A549 (cell line): ENCODE measurements around the gene UIMC1. TPM values are rescaled to one million over a fixed set of nuclear protein-coding genes. Genes with fewer than 3 reads are reported as not detected.

Experiments
- ATAC-seq, 2 experiments: fragments of 200-7000 bp in 1 of 2; fragments of >200 bp in 1 of 2; cut with Nextera tagmentation in 1 of 2; cut with Tn5 transposase in 1 of 2; 3 replicates each; pipeline versions ENCODE4 v1.8.0 to v1.9.1; 2018 to 2020; ENCODE audit warnings: mild to moderate bottlenecking in 1 of 2, moderate library complexity in 1 of 2
- CTCF ChIA-PET: fragments of 300-600 bp; sonication (Branson Sonifier 250); formaldehyde crosslinking; extraction: SDS; loops from one replicate; lab custom pipeline; 2021; ENCODE audit warnings: antibody characterized with exemption, inconsistent platforms; lab: Yijun Ruan, JAX
- POLR2A ChIA-PET: fragments of 350-600 bp; formaldehyde crosslinking; extraction: SDS; loops from one replicate; lab custom pipeline; 2021; ENCODE audit warnings: antibody characterized with exemption, inconsistent platforms; lab: Yijun Ruan, JAX
- DNase-seq, 2 experiments: peaks; one replicate each; pipeline versions ENCODE4 v3.0.0 to v3.0.0-alpha.2; 2011 to 2016; ENCODE audit warnings: low read depth in 1 of 2, low spot score in 1 of 2
- FAIRE-seq: peaks from 2 replicates; lab custom pipeline; 2011; peaks lifted over from hg19 to GRCh38; lab: Jason Lieb, UNC
- H3K27ac ChIP-seq, 2 experiments: fragments of >200 bp; sonication (Bioruptor Twin); formaldehyde crosslinking; 3 replicates each; pipeline ENCODE4 v1.5.1; 2016 to 2017
- H3K4me1 ChIP-seq: fragments of >200 bp; sonication (Bioruptor Twin); formaldehyde crosslinking; 3 replicates; pipeline ENCODE4 v1.6.1; 2016
- H3K4me2 ChIP-seq: fragments of >200 bp; sonication (Bioruptor Twin); formaldehyde crosslinking; 3 replicates; pipeline ENCODE4 v1.6.1; 2016
- H3K4me3 ChIP-seq: fragments of >200 bp; sonication (Bioruptor Twin); formaldehyde crosslinking; 3 replicates; pipeline ENCODE4 v1.5.1; 2016
- H3K9me3 ChIP-seq: fragments of >200 bp; sonication (Bioruptor Twin); formaldehyde crosslinking; 3 replicates; pipeline ENCODE4 v1.6.1; 2016
- ATOH8 ChIP-seq: fragments of 250-450 bp; sonication (Bioruptor Pico); IDR thresholded peaks from 2 replicates; pipeline ENCODE4 v1.5.0; 2020; ENCODE audit warnings: low read depth, mild to moderate bottlenecking, moderate library complexity
- CTCF ChIP-seq: fragments of >200 bp; sonication (Bioruptor Twin); formaldehyde crosslinking; IDR thresholded peaks from 3 replicates; pipeline ENCODE4 v1.5.1; 2016
- FOSB ChIP-seq: fragments of 250-450 bp; sonication (Bioruptor Pico); IDR thresholded peaks from 2 replicates; pipeline ENCODE4 v1.5.0; 2020; ENCODE audit warnings: mild to moderate bottlenecking, moderate library complexity
- FOSL2 ChIP-seq, 2 experiments: fragments of 450-650 bp in 1 of 2; fragments of >200 bp in 1 of 2; sonication (Bioruptor Twin) in 1 of 2; formaldehyde crosslinking; IDR thresholded peaks; 2 replicates each; pipeline versions ENCODE4 v1.5.0 to v1.6.1; 2016 to 2020; ENCODE audit warnings: mild to moderate bottlenecking in 1 of 2, moderate library complexity in 1 of 2
- FOXS1 ChIP-seq: fragments of 250-450 bp; sonication (Bioruptor Pico); IDR thresholded peaks from 2 replicates; pipeline ENCODE4 v1.5.0; 2020; ENCODE audit warnings: mild to moderate bottlenecking, moderate library complexity
- HEYL ChIP-seq: fragments of 250-450 bp; sonication (Bioruptor Pico); IDR thresholded peaks from 2 replicates; pipeline ENCODE4 v1.8.0; 2021; ENCODE audit warnings: mild to moderate bottlenecking, moderate library complexity
- KDM1A ChIP-seq: fragments of 200-600 bp; sonication (generic); IDR thresholded peaks from 2 replicates; pipeline ENCODE4 v1.6.1; 2016; ENCODE audit warnings: low read depth, mild to moderate bottlenecking
- MAFK ChIP-seq: fragments of 450-650 bp; IDR thresholded peaks from 2 replicates; pipeline ENCODE4 v1.6.1; 2014; ENCODE audit not compliant: partially characterized antibody
- MAZ ChIP-seq: fragments of 150-350 bp; IDR thresholded peaks from 2 replicates; pipeline ENCODE4 v1.6.1; 2014; ENCODE audit warnings: antibody characterized with exemption, low read depth, low read length, borderline replicate concordance
- NPAS2 ChIP-seq: fragments of 250-450 bp; sonication (Bioruptor Pico); IDR thresholded peaks from 2 replicates; pipeline ENCODE4 v1.8.0; 2022; ENCODE audit warnings: mild to moderate bottlenecking, moderate library complexity, borderline replicate concordance
- NR3C1 ChIP-seq: fragments of >200 bp; sonication (Bioruptor Twin); formaldehyde crosslinking; IDR thresholded peaks from 3 replicates; pipeline ENCODE4 v1.6.1; 2017
- PHF8 ChIP-seq: fragments of 200-600 bp; sonication (generic); IDR thresholded peaks from 2 replicates; pipeline ENCODE4 v1.6.1; 2016; ENCODE audit warnings: low read depth, mild to moderate bottlenecking, antibody characterized with exemption, moderate library complexity, borderline replicate concordance
- POLR2A ChIP-seq: IDR thresholded peaks from 2 replicates; pipeline ENCODE4 v1.6.1; 2012; ENCODE audit warnings: mild to moderate bottlenecking, low read length
- POLR2AphosphoS2 ChIP-seq: conservative IDR thresholded peaks from 2 replicates; pipeline ENCODE4 v1.6.1; 2012; ENCODE audit warnings: low read length, improper control_type of control experiment, inconsistent platforms
- RAD21 ChIP-seq, 2 experiments: fragments of >200 bp in 1 of 2; sonication (Bioruptor Twin) in 1 of 2; formaldehyde crosslinking in 1 of 2; IDR thresholded peaks in 1 of 2; conservative IDR thresholded peaks in 1 of 2; 2 replicates in 1 of 2; 3 replicates in 1 of 2; pipeline ENCODE4 v1.6.1; 2012 to 2018; ENCODE audit warnings: inconsistent platforms in 1 of 2
- RFX5 ChIP-seq: fragments of 450-650 bp; IDR thresholded peaks from 2 replicates; pipeline ENCODE4 v1.7.1; 2014; ENCODE audit warnings: antibody characterized with exemption, mild to moderate bottlenecking, moderate library complexity
- TFCP2L1 ChIP-seq: fragments of 250-450 bp; sonication (Bioruptor Pico); IDR thresholded peaks from 2 replicates; pipeline ENCODE4 v1.5.0; 2021; ENCODE audit warnings: mild to moderate bottlenecking
- ZSCAN20 ChIP-seq: fragments of 250-450 bp; sonication (Bioruptor Pico); IDR thresholded peaks from 2 replicates; pipeline ENCODE4 v1.8.0; 2022; ENCODE audit warnings: mild to moderate bottlenecking, moderate library complexity
- WGBS: methylation state at CpG from one replicate; pipeline ENCODE4 v1.1.6; 2017; ENCODE audit errors: missing lambda C conversion rate; 5-methylcytosine and 5-hydroxymethylcytosine counted together
- polyA plus RNA-seq, 4 experiments: library from polyadenylated mRNA; depleted of rRNA in 3 of 4; stranded (reverse); fragments of >200 nt; fragmentation: RNase III in 1 of 4; extraction: RNeasy Plus Mini Kit Qiagen cat#74134 plus additional on column Dnase treatment in 1 of 4; gene quantifications; 2 replicates in 3 of 4; 3 replicates in 1 of 4; pipeline ENCODE4 v1.2.3, GENCODE V29; 2011 to 2017

Gene UIMC1
- polyA plus RNA-seq, 2 of the 4 experiments (the other 2 are of a cell fraction): 47.8 to 52.5 TPM

GRCh38 chr5:176948458-176948857 is 58.1 kb downstream of the UIMC1 start:
- TF ChIP-seq ZSCAN20 (CRISPR knock-in tag) (no peak), FOSL2 (IDR thresholded peaks at IDR 0.05) (no peak), FOSL2 (CRISPR knock-in tag; IDR thresholded peaks at IDR 0.05) (no peak), POLR2AphosphoS2 (no peak), NPAS2 (CRISPR knock-in tag) (no peak)
- no peak overlapping the region for H3K27ac ChIP-seq
- POLR2A ChIA-PET: no interaction called here
- H3K4me1 ChIP-seq: no peaks in the 10 kb centered on the region
- DNase-seq: no peak
- WGBS: 97% methylated on average over 1 of the region's 1 CpG
- CTCF ChIA-PET: interaction anchor here (0.8 kb wide), 1 partner anchor 9 kb away, joined by 3 read pairs; no protein-coding TSS in a partner anchor
- ATAC-seq: no peak
- no peak overlapping the region for H3K4me3 ChIP-seq
- H3K4me2 ChIP-seq: no peak overlapping the region
- H3K9me3 ChIP-seq: no peaks in the 10 kb centered on the region
- no peak for FAIRE-seq

GRCh38 chr5:176947847-176948246 is 58.7 kb downstream of the UIMC1 start:
- WGBS: 95% methylated on average over 2 of the region's 2 CpGs
- POLR2A ChIA-PET: no interaction called here
- no peak for DNase-seq

GRCh38 chr5:176944268-176944667 is 62.3 kb downstream of the UIMC1 start:
- ATAC-seq (no peak), DNase-seq (no peak)
- 74% methylated on average over 2 of the region's 2 CpGs for WGBS
- Histone ChIP-seq H3K4me3 (no peak overlapping the region), H3K4me2 (no peak overlapping the region)
- POLR2A ChIA-PET: no interaction called here
- TF ChIP-seq CTCF (no peak), FOSL2 (IDR thresholded peaks at IDR 0.05) (no peak), FOSL2 (CRISPR knock-in tag; IDR thresholded peaks at IDR 0.05) (no peak)
- TF ChIP-seq, all 56 proteins: peak for 0
- Histone ChIP-seq H3K9me3 (no peaks in the 10 kb centered on the region), H3K27ac (no peak overlapping the region), H3K4me1 (no peaks in the 10 kb centered on the region)
- CTCF ChIA-PET: interaction anchor here (1.0 to 1.5 kb wide), 2 partner anchors 283 to 287 kb away, joined by 3 read pairs; no protein-coding TSS in a partner anchor
- no peak for FAIRE-seq

More at GRCh38 chr5:176947847-176948246, 58.7 kb downstream of the UIMC1 start:
- no peak for FAIRE-seq
- H3K27ac ChIP-seq: no peak overlapping the region
- no peak overlapping the region for H3K4me2 ChIP-seq
- CTCF ChIA-PET: interaction anchor here (0.6 to 1.5 kb wide), 3 partner anchors 234 to 290 kb away, joined by 3 read pairs; no protein-coding TSS in a partner anchor
- TF ChIP-seq TFCP2L1 (no peak), PHF8 (no peak), POLR2A (no peak), CTCF (no peak), FOSB (CRISPR knock-in tag) (no peak), KDM1A (no peak), NR3C1 (no peak), MAZ (no peak), HEYL (CRISPR knock-in tag) (no peak), RFX5 (no peak), FOXS1 (no peak), RAD21 (conservative IDR thresholded peaks at IDR 0.05 in 1 of 2, IDR thresholded peaks at IDR 0.05 in 1 of 2) (no peak), MAFK (no peak), ATOH8 (CRISPR knock-in tag) (no peak)
- H3K4me1 ChIP-seq: no peaks in the 10 kb centered on the region
- H3K4me3 ChIP-seq: no peak overlapping the region
- no peaks in the 10 kb centered on the region for H3K9me3 ChIP-seq
- no peak for ATAC-seq
